Measurements from ENCODE around the gene ADISSP. TPM values are rescaled to one million over a fixed set of nuclear protein-coding genes. Genes with fewer than 3 reads are reported as not detected.

The ADISSP gene
- total RNA-seq, 2 experiments from 2014 or later: 37.4 to 38.5 TPM

DNA sequence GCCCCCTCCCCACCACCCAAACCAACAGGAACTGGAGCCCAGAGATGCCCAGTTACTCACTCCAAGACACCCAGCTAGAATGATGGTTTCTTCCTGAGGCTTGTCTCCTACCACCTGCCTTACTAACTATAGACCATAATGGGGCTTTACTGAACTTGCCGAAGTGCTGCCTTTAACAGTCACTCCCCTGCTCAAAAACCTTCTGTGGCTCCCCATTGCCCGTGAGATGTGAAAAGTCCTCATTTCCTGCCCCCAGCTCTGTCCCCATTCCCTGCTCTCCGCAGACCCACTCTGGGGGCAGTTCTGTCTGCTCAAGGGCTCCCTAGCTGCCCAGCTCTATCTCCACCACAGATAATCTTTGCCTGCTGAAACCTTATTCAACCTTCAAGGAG, 60.0 kb downstream of the ADISSP start:
- H3K4me1 Mint-ChIP-seq (ENCODE audit: low read depth): no peaks in the 10 kb centered on the region
- no peak for DNase-seq
- no peak for ATAC-seq
- no peak overlapping the region for H3K4me3 Mint-ChIP-seq
- POLR2A ChIA-PET: no interaction called here
- H3K36me3 Mint-ChIP-seq (ENCODE audit: low read depth): no peaks in the 10 kb centered on the region
- peaks cover 6% of the 10 kb centered on the region for H3K27me3 Mint-ChIP-seq (ENCODE audit: low read depth)
- no peaks in the 10 kb centered on the region for H3K9me3 Mint-ChIP-seq (ENCODE audit: insufficient read depth)
- H3K27ac Mint-ChIP-seq: no peak overlapping the region
- CTCF ChIA-PET: interaction anchor here (1.0 to 2.4 kb wide), 3 partner anchors 17 to 145 kb away, joined by 4 to 12 read pairs (median 9); no protein-coding TSS in a partner anchor

DNA sequence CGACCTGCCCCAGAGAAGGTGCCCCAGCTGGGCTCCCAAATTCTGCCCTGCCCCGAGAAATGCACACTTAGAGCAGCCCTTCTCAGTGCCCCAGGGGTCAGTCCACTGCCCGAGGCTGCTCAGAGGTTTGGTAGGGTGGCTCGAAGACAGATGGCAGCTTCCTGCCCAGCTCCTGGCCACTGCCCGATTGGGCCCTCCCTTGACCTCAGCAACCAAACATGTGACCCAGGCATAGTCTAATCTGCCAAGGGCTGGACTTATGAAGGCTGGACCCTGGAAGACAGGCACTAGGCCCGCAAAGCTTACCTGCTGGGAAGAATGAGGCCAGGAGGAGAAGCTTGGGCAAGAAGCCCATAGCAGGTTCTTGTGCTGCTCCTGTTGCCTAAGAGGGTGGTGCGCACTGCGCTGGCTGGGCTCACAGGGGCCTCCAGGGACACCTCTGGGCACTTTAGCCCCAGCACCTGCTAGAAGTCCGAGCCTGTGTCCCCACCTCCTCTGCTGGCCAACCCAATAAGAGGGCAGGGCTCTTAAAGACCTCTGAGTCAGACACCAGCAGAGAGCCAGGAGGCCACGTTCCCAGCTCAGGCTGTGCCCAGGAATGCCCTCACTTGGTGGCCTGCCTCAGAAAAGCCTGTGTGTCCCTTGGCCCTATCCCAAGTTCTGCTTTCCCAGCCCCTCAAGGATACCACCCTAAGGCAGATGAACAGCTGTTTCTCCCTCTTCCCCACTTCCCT, 60.6 kb downstream of the ADISSP start:
- POLR2A ChIA-PET: no interaction called here
- CTCF ChIA-PET: interaction anchor here (1.2 to 2.4 kb wide), 2 partner anchors 30 to 144 kb away, joined by 9 to 12 read pairs; no protein-coding TSS in a partner anchor
- Mint-ChIP-seq H3K36me3 (ENCODE audit: low read depth) (no peaks in the 10 kb centered on the region), H3K4me1 (ENCODE audit: low read depth) (no peaks in the 10 kb centered on the region), H3K9me3 (ENCODE audit: insufficient read depth) (no peaks in the 10 kb centered on the region), H3K27ac (no peak overlapping the region), H3K27me3 (ENCODE audit: low read depth) (peaks cover 6% of the 10 kb centered on the region), H3K4me3 (no peak overlapping the region)
- DNase-seq (no peak), ATAC-seq (no peak)

DNA sequence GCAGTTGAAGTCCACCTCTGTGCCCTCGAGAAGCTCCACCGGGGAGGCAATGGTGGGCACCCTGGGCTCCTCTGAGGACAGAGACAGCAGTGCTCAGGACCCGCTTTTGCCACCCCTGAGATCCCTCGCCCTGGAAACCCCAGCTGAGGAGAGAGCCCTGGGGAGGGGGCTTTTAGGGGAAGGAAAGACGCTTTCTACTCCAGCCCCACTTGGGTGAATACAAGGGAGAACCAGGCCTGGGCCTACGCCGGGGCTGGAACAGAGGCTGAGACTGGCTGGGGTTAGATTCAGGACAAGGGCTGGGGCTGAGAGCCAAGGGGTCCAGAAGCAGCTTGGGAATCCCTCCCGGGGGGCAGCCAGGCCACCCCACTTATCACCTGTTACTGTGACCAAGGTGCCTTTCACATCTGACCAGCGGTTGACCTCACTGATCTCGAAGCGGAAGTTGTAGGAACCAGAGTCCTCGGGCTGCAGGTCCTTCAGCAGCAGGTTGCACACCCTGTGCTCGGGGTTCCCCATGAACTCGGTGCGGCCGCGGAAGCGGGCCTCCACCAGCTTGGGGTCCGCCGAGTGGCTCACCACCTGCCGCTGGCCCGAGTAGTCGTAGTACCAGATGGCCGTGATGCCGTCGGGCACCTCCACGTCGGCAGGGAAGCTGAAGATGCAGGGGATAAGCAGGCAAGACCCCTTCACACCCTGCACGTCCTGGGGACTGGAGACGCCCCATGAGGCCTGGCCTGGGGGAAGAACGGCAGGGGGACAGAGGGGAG, 61.4 kb downstream of the ADISSP start:
- Mint-ChIP-seq H3K9me3 (ENCODE audit: insufficient read depth) (no peaks in the 10 kb centered on the region), H3K36me3 (ENCODE audit: low read depth) (no peaks in the 10 kb centered on the region), H3K4me3 (no peak overlapping the region), H3K4me1 (ENCODE audit: low read depth) (no peaks in the 10 kb centered on the region), H3K27ac (no peak overlapping the region), H3K27me3 (ENCODE audit: low read depth) (peaks cover 6% of the 10 kb centered on the region)
- ChIA-PET CTCF (interaction anchor here (0.8 to 2.4 kb wide), 2 partner anchors 30 to 143 kb away, joined by 3 to 12 read pairs; no protein-coding TSS in a partner anchor), POLR2A (no interaction called here)
- no peak for ATAC-seq
- no peak for DNase-seq

DNA sequence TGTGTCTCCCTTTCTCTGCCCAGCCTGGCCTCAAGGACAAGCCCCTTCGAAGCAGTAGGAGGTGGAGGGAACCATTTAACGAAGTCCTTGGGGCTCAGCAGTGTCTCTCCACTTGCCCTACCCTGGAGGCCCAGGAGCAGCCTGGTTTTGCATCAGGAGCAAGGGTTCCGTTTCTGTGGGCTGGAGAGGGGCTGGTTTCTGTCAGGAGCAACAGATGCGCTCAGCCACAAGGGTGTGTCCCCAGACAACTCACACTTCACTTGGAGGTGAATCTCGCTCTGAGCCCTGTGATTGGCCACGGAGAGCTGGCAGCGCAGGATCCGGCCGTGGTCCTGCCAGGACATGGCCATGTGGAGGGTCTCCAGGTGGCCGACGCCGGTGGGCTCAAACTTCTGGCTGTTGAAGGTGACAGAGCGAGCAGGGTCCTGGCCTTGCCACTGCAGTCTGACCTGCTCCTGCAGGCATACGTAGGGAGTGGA, 62.0 kb downstream of the ADISSP start:
- Mint-ChIP-seq H3K9me3 (ENCODE audit: insufficient read depth) (no peaks in the 10 kb centered on the region), H3K4me1 (ENCODE audit: low read depth) (no peaks in the 10 kb centered on the region), H3K36me3 (ENCODE audit: low read depth) (no peaks in the 10 kb centered on the region), H3K27ac (no peak overlapping the region), H3K27me3 (ENCODE audit: low read depth) (peaks cover 6% of the 10 kb centered on the region), H3K4me3 (no peak overlapping the region)
- ChIA-PET POLR2A (no interaction called here), CTCF (interaction anchor here (0.8 kb wide), 1 partner anchor 29 kb away, joined by 3 read pairs; no protein-coding TSS in a partner anchor)
- DNase-seq: no peak
- no peak for ATAC-seq

DNA sequence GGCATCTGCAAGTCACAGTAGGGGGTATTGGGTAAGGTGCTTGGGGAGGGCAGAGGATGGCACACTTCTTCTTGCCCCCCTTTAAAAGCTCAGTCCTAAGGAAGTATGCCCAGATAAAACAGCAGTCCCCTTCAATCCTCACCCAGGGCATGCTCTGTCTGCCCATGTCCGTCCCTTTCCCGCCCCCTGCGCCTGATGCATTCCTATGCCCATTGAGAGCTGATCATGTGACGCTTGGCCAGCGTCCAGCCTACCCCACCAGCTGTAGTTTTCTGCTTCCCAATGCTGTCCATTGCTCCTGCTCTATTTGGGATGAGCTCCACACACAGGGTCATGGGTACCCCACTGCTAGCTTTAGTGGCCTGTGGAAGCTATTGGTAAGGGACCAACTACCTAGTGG, 63.5 kb downstream of the ADISSP start:
- Mint-ChIP-seq H3K9me3 (ENCODE audit: insufficient read depth) (no peaks in the 10 kb centered on the region), H3K36me3 (ENCODE audit: low read depth) (no peaks in the 10 kb centered on the region), H3K27ac (no peak overlapping the region), H3K27me3 (ENCODE audit: low read depth) (peaks cover 6% of the 10 kb centered on the region), H3K4me3 (no peak overlapping the region), H3K4me1 (ENCODE audit: low read depth) (no peaks in the 10 kb centered on the region)
- CTCF ChIA-PET: interaction anchor here (1.1 kb wide), 1 partner anchor 24 kb away, joined by 3 read pairs; no protein-coding TSS in a partner anchor
- DNase-seq (no peak), ATAC-seq (no peak)
- POLR2A ChIA-PET: no interaction called here

Other genes with a start within 250 kb of the ADISSP start
- not detected for gene GFRA4, start 104.4 kb downstream of the ADISSP start, total RNA-seq
- gene ADAM33, start 85.7 kb downstream of the ADISSP start, total RNA-seq: not detected
- not detected for gene SIGLEC1, start 55.2 kb downstream of the ADISSP start, total RNA-seq
- not detected for gene HSPA12B, start 35.1 kb downstream of the ADISSP start, total RNA-seq
- under 1 TPM; 0.16 TPM for gene SPEF1, start 13.7 kb upstream of the ADISSP start, total RNA-seq
- 10 to 100 TPM; 87.1 to 92.0 TPM for gene CENPB, start 19.0 kb upstream of the ADISSP start, total RNA-seq
- gene CDC25B, start 28.6 kb upstream of the ADISSP start, total RNA-seq: 100 to 1,000 TPM; 294 to 298 TPM
- gene AP5S1, start 52.8 kb upstream of the ADISSP start, total RNA-seq: 10 to 100 TPM; 13.8 to 16.5 TPM
- gene MAVS, start 79.1 kb upstream of the ADISSP start, total RNA-seq: 10 to 100 TPM; 29.7 TPM
- gene PANK2, start 121.6 kb upstream of the ADISSP start, total RNA-seq: 10 to 100 TPM; 73.1 to 74.4 TPM
- gene RNF24, start 247.8 kb upstream of the ADISSP start, total RNA-seq: 10 to 100 TPM; 12.3 to 15.3 TPM